SHP77 treated with DMSO at 0.1 percent for 48 hours (cell line): ENCODE data around the gene USP47.

Source experiments
- DNase-seq: peaks from one replicate; lab custom pipeline; 2025; lab: John Stamatoyannopoulos, UW

USP47 gene

DNA sequence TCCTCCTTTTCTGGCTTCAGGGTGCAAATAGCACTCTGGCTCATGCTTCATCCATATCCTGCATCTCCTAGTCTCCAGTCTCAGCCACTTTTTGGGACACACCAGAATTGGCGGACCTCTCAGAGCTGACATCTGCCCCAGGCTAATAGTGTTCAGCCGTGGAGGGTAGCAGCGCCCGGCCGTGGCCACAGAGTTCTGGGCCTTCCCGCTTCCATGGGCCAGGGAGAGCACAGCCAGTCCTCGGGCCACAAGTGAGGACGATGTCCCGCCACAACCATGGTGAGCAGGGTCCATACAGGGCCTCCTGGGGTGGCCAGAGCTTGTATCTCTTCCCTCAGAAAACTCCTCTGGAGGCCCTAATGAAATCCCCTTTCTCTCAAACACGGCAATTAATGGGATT is 140.7 kb downstream of the USP47 start:
- no peak for DNase-seq

DNA sequence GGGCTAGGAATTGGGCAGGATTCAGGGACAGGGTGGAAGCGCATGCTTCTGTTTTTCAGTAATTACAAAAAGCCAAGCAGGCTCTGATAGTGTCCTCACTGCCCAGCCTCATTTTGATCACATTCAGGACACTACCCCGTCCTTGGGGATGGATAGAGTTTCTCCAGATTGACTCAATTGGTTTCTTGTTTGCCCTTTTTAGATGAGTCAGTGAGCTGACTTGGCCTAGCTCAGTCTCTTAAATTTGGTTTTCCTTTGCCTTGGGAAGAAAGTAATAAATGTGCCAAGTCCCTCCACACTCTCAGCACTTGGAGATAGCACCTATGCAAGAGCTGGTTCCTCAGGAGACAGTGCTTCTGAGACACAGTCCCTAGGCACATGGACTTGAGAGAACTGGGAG is 141.2 kb downstream of the USP47 start:
- DNase-seq = no peak

DNA sequence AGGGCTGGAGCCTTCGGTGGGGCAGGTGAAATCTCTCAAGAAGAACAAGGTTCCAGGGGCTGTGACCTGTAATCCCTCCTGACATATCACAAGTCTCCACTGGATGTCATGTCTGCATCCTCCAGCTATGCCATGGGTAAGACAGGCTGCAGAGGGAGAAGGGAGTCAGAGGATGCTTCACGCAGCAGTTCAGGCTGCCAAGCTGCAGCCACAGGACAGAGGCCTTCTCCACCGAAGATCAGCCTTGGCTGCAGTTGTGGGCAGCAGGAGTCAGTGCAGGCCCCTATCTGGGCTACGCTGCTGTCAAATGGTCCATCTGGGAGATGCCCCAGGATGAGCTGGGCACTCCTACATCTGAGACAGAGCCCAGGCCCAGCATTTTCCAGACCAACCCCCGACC is 141.7 kb downstream of the USP47 start:
- DNase-seq = no peak

DNA sequence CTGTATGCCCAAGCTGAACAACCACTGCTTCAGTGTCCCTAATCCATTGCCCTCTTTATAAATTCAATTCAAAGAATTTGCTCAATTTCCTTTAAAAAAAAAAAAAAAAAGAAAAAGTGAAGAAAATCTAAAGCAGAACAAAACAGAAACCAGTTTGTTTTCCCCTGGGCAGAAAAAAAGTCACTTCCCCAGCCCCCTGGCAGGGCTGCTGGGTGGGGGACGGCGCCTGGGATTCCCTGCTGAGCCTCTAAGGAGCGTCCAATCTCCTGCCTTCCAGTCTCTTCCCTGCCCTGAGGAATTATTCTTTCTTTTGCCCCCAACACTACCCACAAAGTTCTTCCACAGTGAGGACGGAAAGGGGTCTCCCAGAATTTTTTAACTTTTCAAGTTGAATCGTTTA is 142.8 kb downstream of the USP47 start:
- DNase-seq = no peak

DNA sequence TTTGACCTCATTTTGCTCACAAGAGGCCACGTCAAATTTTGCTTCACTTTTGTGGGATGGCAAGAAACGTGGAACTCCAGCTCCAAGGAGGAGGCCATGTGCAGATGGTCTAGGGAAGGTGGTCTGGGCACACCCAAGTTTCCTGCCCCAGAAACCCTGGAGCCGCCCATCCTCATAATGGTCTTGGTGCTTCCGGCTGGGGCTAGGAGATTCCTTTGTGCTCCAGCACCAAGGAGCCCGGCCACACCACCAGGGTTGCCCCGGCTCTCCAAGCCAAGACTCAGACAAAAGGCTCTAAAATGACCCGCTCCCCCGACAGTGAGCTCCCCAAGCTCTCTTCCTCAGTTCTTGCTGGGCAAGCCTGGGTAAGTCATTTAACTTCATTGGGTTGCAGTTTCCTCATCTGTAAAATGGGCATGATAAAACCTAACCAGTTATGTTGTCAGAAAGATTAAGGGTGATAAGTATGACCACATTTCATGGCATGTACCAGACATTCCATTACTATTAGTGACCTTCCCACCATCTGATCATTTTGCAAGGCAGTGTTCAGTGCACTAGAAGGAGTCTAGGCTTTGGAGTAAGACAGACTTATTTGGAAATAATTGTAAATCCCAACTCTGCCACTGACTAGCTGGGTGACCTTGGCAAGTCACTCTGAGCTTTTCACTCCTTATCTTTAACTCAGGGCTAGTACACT is 143.4 kb downstream of the USP47 start:
- no peak for DNase-seq

DNA sequence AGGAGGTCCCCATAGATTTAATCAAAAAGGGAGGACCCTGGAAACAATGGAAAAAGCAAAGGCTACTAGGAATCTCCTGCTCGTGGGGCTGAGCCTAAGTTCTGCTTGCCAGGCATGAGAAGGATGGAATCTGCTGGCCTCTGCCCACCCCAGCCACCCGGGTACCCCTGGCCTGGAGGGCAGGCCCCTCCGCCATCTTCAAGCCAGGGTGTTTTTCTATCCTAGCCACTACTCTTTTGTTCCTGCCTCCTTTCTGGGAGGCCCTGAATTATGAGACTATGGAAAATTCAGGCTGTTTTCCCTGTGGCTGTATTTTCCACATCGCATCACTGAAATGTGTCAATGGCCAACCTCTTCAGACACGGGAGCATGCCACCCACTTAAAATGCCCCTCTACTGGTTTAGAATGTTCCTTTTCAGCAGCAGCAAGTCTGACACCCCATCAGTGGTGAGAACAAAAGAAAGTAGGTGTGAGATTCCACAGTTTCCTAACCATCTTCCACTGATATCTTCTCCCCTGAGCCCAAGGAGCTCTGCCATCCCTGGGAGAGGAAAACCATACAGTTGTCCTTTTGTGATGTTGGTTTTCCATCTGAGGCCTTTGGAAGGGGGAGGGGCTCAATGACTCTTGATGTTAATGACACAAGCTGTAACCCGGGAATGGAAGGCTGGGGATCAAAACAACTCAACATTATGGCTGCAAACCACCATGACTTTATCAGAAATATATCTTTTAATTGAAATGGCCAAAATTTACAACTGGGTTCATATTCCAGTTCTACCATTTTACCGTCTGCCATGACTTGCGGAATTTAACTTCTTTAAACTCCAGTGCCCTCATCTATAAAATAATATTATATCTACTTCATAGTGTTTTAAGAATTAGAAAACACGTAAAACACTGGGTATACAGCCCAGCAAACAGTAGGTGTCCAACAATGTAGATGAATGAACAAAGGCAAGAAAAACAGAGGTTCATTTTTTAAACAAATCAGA is 144.5 kb downstream of the USP47 start:
- DNase-seq = no peak

DNA sequence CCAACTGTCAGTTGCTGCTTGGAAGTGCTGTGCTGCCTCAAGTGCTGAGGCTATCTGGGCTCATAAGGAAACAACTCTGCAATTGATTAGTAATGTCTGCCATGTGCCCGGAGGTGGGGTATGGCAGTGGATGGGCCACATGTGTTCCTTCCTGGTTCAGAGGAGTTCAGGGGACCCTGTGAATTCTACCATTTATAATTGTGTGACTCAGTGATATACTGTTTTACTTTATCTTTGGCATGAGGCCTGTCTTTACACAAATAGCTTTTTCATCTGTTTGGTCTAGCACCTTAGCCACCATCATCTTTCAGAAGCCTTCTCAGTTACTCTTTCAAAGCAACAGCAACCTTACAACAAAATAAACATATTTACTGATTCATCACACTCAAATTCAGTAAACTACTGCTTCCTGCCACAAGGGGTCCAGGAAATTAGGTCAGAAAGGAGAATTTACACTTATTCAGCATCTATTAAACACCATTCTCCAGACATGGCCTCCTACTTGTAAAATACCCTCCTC is 145.8 kb downstream of the USP47 start:
- no peak for DNase-seq

DNA sequence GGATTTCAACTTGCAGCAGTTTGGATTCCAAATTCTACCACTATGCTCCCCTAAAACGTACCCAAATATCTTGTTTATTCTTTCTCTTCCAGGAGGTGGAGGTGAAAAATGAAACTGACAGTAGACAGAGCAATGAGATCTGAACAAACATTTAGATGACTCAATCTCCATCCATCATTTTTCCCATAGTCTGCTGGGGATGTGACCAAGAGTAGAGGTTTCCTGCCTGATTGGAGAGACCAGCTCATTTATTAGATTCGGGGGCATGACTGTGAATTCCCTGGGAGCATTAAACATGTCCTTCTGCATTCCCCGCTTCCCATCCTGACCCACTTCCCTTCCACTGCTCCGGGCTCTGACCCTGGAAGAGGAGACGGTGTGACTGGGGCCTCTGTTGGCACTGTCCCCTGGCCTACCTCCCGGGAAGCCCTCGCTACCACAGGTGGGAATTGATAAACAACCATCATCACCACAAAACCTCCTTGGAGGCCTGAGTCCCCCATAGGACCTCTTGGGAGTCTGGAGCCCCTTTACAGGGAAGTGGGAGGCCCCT is 146.4 kb downstream of the USP47 start:
- DNase-seq = no peak

DNA sequence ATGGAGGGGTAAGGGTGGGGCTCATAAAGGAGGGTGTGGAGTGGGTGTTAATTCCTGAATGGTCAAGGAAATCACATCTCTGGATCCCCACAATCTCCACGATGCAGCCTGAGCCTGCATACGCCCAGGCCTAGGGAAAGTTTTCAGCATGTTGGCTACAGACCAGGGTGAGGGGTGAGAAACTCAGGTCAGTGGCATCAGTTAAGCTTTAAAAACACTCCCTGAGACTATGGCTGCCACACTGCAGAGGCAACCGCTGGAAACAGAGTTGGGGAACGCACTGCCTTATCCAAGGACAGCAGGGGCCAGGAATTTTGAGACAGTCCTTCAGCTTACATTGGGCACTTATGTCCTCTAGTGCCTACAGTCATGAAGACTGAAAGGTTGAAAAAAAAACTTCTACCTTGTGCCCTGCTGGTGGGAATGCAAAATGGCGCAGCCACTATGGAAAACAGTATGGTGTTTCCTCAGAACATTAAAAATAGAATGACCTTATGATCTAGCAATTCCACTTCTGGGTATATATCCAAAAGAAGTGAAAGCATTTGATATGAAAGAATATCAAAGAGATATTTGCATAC is 147.0 kb downstream of the USP47 start:
- no peak for DNase-seq

DNA sequence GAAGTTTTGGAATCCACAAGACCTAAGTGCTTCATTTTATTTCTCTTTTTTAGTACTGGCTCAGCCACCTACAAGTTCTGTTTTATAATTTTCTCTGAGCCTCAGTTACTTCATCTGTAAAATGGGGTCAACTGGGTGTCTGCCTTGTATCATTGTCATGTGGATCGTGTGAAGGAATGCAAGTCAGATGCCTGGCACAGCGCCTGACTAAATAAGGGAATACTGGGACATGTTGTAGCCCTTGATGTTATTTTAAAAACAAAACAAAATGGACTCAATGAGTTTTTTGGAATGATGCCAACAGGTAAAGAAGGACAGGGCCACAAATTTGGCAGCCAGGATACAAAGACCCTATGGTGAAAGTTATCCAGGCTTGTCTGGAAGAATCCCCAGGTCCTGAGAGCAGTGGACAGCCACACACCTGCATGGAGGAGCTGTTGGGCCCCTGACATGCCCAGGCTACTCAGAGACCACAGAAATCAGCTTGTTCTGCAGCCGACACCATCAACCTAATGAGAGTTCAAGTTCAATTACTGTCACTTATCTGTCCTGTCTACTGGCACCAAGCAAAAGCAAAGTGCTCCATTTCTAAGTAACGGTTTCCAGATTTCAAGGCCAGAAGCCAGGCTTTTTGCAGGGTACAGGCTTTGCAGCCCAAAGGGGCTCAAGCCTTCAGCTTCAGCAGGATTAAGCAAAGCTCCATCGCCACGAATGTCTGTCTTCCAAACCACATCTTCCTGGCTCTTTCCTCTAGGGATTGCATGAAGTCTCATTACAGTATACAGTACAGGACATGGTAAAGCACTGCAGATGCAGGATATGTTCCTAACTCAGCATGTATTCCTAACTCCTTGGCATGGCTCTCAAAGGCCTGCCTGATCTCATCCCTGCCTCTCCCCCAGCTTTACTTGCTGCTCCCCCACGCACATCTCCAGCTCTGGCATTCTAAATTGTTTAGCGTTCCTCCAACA is 148.3 kb downstream of the USP47 start:
- DNase-seq = no peak

DNA sequence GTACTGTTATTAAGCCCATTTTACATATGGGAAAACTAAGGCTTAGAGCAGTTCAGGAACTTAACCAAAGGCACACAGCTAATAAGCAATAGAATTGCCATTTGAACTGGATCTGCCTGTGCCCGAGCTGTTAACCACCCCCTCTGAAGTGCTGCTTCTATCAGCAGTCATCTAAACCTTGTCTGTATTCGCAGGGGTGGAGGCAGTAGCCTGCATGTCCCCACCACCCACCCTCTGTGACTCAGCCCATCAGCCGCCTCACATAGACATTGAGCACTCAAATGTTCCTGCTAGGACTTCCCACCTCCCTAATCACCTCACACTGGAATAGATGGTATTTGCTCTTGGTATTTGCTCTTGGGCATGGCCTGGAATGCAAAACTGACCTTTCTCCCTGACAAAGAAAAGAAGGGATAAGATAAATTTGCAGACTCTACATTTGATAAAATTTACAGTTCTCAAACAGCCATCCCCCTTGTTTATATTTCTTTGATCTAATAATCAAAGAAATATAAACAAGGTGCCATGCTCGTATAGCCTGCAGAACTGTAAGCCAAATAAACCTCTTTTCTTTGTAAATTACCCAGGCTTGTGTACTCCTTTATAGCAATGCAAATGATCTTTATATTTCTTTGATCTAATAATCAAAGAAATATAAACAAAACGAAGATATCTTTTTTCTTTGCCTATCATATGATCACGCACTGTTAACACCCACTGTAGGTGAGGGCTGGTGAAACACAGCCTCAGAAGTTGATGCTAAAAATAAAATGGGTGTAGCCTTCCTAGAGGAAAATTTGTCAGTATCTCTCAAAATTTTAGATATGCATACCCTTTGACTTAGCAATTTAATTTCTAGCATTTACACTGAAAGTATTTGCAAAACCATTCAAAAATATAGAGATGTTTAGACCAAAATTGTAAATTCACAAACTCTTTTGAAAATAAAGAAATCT is 150.8 kb downstream of the USP47 start:
- DNase-seq = no peak

DNA sequence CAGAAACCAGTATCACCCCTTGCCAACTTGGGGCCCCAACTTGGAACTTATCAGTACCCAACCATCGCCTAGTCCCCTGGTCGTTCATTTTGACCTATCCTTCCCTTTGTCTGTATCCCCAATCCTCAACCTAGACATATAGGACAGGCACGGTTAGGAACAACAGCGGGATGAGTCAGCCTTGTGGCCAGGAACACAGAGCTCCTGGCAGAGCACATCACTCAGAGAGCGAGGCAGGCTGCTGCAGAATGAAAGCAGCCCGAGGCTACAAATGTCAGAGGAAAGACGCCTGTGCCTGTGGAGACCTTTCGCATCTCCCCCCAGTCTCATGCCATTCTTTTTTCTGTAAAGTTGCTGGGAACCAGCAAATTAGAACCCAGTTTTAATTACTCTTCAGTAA is 152.1 kb downstream of the USP47 start:
- no peak for DNase-seq

DNA sequence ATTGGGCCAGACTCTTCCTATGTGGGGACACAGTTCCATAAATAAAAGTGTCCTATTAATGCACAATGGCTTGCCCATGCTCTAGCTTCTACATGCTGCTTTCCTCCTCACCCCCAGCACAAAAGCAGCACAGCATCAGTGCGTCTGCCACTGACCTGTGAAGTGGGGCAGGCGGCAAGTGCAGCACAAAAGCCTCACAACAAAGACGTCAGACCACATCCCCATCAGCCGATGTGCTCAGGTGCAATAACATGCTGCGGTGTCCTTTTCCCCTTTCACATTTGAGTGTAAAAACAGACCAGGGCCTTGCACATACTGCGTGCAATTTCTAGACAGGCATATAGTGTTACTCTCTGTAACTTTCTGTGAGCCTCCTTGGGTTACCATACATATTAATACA is 153.8 kb downstream of the USP47 start:
- DNase-seq = no peak

DNA sequence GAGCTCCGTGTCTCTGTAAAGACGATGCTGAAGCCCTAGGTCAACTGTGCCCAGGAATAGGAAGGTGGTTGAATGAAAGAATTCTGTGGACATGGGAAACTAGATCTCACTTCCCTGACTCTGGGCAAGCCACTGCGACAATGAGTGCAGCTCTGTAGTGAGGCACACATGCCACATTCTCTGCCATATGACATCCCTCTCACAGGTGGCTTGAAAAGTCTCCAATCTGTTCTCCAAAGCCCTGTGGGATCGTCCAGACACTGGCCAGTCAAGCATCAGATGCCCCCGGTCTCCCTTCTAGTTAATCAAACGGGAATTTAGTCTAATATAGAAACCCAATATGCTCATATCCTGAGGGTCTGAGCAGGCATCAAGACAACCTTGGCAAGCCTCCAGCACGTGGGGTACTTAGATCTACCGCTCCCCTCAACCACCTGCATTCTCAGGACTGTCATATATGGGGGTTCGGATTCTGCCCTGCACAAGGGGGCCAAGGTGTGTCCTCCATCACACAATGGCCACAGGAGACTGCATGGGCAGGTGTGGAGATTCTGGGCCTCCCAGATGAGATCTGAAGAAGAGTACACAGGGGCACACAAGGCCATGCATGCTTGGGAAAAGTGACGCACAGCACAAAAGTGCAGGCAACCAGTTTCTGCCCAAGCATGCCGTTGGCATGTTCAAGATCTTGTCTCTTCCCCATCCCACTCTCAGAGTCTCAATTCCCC is 154.7 kb downstream of the USP47 start:
- no peak for DNase-seq

DNA sequence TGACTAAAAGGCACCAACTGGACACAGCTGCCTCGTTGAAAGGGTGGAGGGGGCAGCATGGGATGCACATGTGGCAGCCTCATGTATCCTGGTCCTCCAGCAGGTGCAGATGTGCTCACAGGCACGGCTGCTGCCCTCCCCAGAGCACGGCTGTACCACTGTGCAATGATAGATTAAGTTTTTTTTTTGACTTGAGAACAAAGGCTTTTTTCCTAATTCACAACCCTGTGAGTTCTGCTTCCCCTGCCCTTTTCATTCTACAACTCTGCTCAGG is 155.2 kb downstream of the USP47 start:
- DNase-seq = no peak

DNA sequence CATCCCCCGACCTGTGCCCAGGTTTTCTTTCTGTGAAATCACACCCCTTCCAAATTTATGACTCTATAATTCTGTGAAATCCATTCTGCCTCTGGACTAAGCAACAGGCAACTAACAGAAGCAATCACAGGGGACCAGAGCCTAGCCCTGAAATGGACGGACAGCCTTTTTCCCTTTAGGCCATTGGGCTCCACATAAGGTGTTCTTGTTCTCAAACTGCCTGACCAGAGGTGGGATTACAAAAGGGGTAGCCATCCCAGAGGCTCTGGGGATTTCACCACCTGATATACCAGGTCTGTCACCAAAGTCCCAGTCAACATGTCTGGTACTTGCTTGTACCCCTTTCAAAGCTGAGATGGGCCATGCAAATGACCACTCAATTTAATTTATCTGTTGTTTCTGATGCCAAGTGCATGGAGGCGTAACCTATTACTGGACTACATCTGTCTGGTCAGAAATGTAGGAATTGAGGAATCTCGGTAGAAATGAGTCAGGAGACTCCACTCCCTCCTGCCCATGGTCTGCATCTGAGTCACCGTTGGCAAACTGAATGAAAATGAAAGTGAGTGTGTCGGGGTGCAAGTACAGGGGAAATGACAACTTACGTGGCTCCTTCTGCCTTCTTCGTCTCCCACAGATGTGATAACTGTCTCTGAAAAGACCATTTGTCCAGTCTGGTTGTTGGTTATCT is 156.5 kb downstream of the USP47 start:
- no peak for DNase-seq

DNA sequence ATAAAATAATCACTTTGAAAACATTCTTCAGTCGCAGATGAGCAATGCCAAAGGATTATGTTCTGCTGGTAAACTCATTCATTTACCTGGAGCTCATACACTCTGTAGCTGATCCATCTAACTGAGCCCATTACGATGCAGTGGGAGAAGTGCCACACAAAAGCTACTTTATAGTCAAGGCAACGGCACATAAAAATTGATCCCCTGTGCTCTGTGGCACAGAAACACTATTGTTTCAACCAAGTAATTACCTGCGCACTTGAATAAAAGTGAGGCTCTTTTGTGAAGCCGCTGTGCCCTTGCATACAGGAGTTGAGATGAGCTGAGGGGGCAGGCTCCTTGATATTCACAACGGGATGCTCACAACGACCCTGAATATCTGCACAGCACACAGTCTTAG is 159.4 kb downstream of the USP47 start:
- DNase-seq = no peak

DNA sequence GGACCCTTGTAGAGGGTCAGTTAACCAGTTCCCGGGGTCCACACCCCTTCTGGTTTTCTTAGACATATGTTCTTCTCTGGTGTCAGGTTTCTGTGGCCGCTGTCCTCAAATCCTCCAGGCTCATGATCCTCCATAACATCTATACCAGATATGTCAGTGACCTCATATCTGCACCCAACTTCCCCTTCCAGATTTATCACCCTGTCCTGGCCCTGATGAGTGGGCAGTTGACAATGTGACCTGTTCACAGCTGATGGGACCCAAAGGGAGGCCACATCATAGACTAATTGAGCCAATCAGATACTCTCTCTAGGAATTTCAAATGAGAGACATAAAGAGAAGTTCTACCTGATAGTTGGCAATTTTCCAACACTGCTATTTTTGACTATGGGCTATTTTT is 161.6 kb downstream of the USP47 start:
- DNase-seq = no peak

DNA sequence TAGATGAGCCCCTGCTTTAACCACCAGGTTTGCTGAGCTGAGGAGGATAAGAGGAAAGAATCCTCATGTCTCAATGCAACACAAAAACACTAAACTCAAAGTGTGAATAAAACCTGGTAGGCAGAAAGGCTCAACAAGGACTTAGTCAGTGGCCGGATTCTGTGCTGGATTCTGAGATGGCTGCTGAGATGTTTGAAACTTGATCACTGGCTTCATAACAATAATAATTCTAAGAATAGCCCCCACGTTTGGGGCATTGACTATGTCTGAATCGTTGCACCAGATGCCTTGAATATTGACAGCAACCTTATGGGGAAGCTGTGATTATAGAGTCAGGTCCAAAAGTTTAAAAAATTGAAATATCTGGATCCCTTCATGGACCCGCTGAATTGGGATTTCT is 162.0 kb downstream of the USP47 start:
- no peak for DNase-seq
